HEK293T (cell line): ENCODE measurements around the gene ADAMTS7.
"Not testable (repeated sequence)": the region's sequence is repeated elsewhere in the genome, so short reads cannot be mapped to it uniquely, and the experiment has no call there.

Experiments
- CTCF ChIA-PET: fragments of 350-600 bp; formaldehyde crosslinking; extraction: SDS; loops from one replicate; lab custom pipeline; 2021; ENCODE audit warnings: antibody characterized with exemption, inconsistent platforms; lab: Yijun Ruan, JAX
- POLR2A ChIA-PET: fragments of 350-600 bp; formaldehyde crosslinking; extraction: SDS; loops from one replicate; lab custom pipeline; 2020; ENCODE audit warnings: antibody characterized with exemption, inconsistent platforms; lab: Yijun Ruan, JAX
- DNase-seq: peaks from one replicate; pipeline ENCODE4 v3.0.0; 2012; ENCODE audit warnings: mixed read lengths; ENCODE audit errors: extremely low spot score
- ARNT ChIP-seq: fragments of 450-650 bp; IDR thresholded peaks from 2 replicates; pipeline ENCODE4 v1.6.1; 2017; ENCODE audit warnings: mild to moderate bottlenecking
- BHLHE40 ChIP-seq: fragments of 450-650 bp; IDR thresholded peaks from 2 replicates; pipeline ENCODE4 v1.6.1; 2016; ENCODE audit warnings: mild to moderate bottlenecking, moderate library complexity, borderline replicate concordance
- CTBP1 ChIP-seq: fragments of 450-650 bp; IDR thresholded peaks from 2 replicates; pipeline ENCODE4 v1.6.1; 2016; ENCODE audit warnings: borderline replicate concordance
- ELF4 ChIP-seq: fragments of 450-650 bp; IDR thresholded peaks from 2 replicates; pipeline ENCODE4 v1.6.1; 2017; ENCODE audit warnings: antibody characterized with exemption
- FOXA1 ChIP-seq: fragments of 450-650 bp; IDR thresholded peaks from 2 replicates; pipeline ENCODE4 v1.6.1; 2016; ENCODE audit warnings: mild to moderate bottlenecking
- FOXK2 ChIP-seq: fragments of 450-650 bp; IDR thresholded peaks from 2 replicates; pipeline ENCODE4 v1.6.1; 2016; ENCODE audit warnings: mild to moderate bottlenecking
- FOXM1 ChIP-seq: fragments of 450-650 bp; IDR thresholded peaks from 2 replicates; pipeline ENCODE4 v1.6.1; 2017; ENCODE audit warnings: mild to moderate bottlenecking, borderline replicate concordance
- HDGF ChIP-seq: fragments of 450-650 bp; IDR thresholded peaks from 2 replicates; pipeline ENCODE4 v1.6.1; 2017; ENCODE audit warnings: antibody characterized with exemption, borderline replicate concordance
- L3MBTL2 ChIP-seq: fragments of 450-650 bp; conservative IDR thresholded peaks from 2 replicates; pipeline ENCODE4 v1.6.1; 2016; ENCODE audit warnings: mild to moderate bottlenecking
- LEF1 ChIP-seq: fragments of 450-650 bp; IDR thresholded peaks from 2 replicates; pipeline ENCODE4 v1.6.1; 2017; ENCODE audit warnings: mild to moderate bottlenecking, borderline replicate concordance
- NFRKB ChIP-seq: fragments of 450-650 bp; IDR thresholded peaks from 2 replicates; pipeline ENCODE4 v1.6.1; 2016; ENCODE audit warnings: mild to moderate bottlenecking, moderate library complexity
- PKNOX1 ChIP-seq: fragments of 450-650 bp; IDR thresholded peaks from 2 replicates; pipeline ENCODE4 v1.6.1; 2016
- SP1 ChIP-seq: fragments of 450-650 bp; IDR thresholded peaks from 2 replicates; pipeline ENCODE4 v1.6.1; 2017
- SUZ12 ChIP-seq: fragments of 450-650 bp; IDR thresholded peaks from 2 replicates; pipeline ENCODE4 v1.6.1; 2016; ENCODE audit warnings: mild to moderate bottlenecking
- TARDBP ChIP-seq: fragments of 450-650 bp; IDR thresholded peaks from 2 replicates; pipeline ENCODE4 v1.6.1; 2016
- ZNF384 ChIP-seq: fragments of 450-650 bp; IDR thresholded peaks from 2 replicates; pipeline ENCODE4 v1.6.1; 2016

ADAMTS7 gene

GRCh38 chr15:78747877-78748276 lies 63.4 kb downstream of the ADAMTS7 start:
- CTCF ChIA-PET = interaction anchor here (0.6 kb wide), 1 partner anchor 330 kb away, joined by 3 read pairs; no protein-coding TSS in a partner anchor
- POLR2A ChIA-PET, DNase-seq: not testable (repeated sequence)
- TF ChIP-seq L3MBTL2 = peak; percentile 54

GRCh38 chr15:78741674-78742073 lies 69.6 kb downstream of the ADAMTS7 start:
- CTCF ChIA-PET = interaction anchor here (1.0 to 1.8 kb wide), 2 partner anchors 9 to 434 kb away, joined by 3 to 7 read pairs; no protein-coding TSS in a partner anchor

GRCh38 chr15:78740904-78741274 lies 70.4 kb downstream of the ADAMTS7 start:
- POLR2A ChIA-PET = no interaction called here
- no peak for DNase-seq
- CTCF ChIA-PET = interaction anchor here (0.6 to 1.8 kb wide), 3 partner anchors 10 to 433 kb away, joined by 3 to 7 read pairs (median 3); no protein-coding TSS in a partner anchor
- TF ChIP-seq FOXA1 (no peak), NFRKB (no peak), PKNOX1 (no peak), HDGF (no peak), FOXK2 (no peak), ARNT (no peak), SP1 (no peak), SUZ12 (no peak), TARDBP (no peak), FOXM1 (no peak), ELF4 (no peak), BHLHE40 (no peak), ZNF384 (no peak), CTBP1 (no peak), L3MBTL2 (no peak), LEF1 (no peak)

More at GRCh38 chr15:78741674-78742073, 69.6 kb downstream of the ADAMTS7 start:
- DNase-seq, POLR2A ChIA-PET: not testable (repeated sequence)

- ChIA-PET POLR2A (no interaction called here), CTCF (interaction anchor here (0.6 to 1.8 kb wide), 2 partner anchors 10 to 156 kb away, joined by 3 to 7 read pairs; no protein-coding TSS in a partner anchor)
- no peak for TF ChIP-seq SUZ12
- no peak for TF ChIP-seq FOXA1
- TF ChIP-seq HDGF = no peak
- no peak for TF ChIP-seq PKNOX1
- no peak; the same call in 1 of the 2 replicates for TF ChIP-seq L3MBTL2
- no peak for TF ChIP-seq ARNT
- TF ChIP-seq FOXK2 = no peak
- no peak for DNase-seq
Measured at GRCh38 chr15:78739996-78740903, 71.0 kb downstream of the ADAMTS7 start.

GRCh38 chr15:78739206-78739605 lies 72.1 kb downstream of the ADAMTS7 start:
- no peak for TF ChIP-seq FOXA1
- TF ChIP-seq LEF1 = no peak
- no peak for TF ChIP-seq PKNOX1
- no peak for TF ChIP-seq TARDBP
- TF ChIP-seq NFRKB = no peak
- no peak for TF ChIP-seq SP1
- no peak for TF ChIP-seq ZNF384
- no peak for TF ChIP-seq HDGF
- TF ChIP-seq BHLHE40 = no peak
- TF ChIP-seq L3MBTL2 = no peak
- CTCF ChIA-PET = interaction anchor here (1.0 to 1.7 kb wide), 3 partner anchors 12 to 100 kb away, joined by 4 to 5 read pairs (median 5); no protein-coding TSS in a partner anchor
- POLR2A ChIA-PET = no interaction called here
- no peak for DNase-seq

- ChIA-PET CTCF (interaction anchor here (1.5 to 1.7 kb wide), 2 partner anchors 11 to 13 kb away, joined by 5 read pairs; no protein-coding TSS in a partner anchor), POLR2A (interaction anchor here (1.1 kb wide), 1 partner anchor 34 kb away, joined by 3 read pairs; no protein-coding TSS in a partner anchor)
- peak; percentile 18 for DNase-seq
Measured at GRCh38 chr15:78737931-78738558, 73.2 kb downstream of the ADAMTS7 start.
